ENCODE data around the gene SIRT1. TPM values are rescaled to one million over a fixed set of nuclear protein-coding genes. Genes with fewer than 3 reads are reported as not detected.
A peak's percentile ranks its signal among the peaks of the same experiment; 100 is the strongest.
"Not testable (repeated sequence)": the region's sequence is repeated elsewhere in the genome, so short reads cannot be mapped to it uniquely, and the experiment has no call there.

SIRT1 gene
- polyA plus RNA-seq (2013), result 9.8 and 10.4 TPM in 2 replicates

- peak within 1 kb of the TSS; percentile 95 for H3K4me2 ChIP-seq (ENCODE audit: low read length)
- H4K91ac ChIP-seq (ENCODE audit: low read depth, low read length), result peak within 1 kb of the TSS; percentile 74
- peak within 1 kb of the TSS; percentile 80 for H2BK5ac ChIP-seq (ENCODE audit: low read depth, low read length, poor library complexity)
- peak within 1 kb of the TSS; percentile 63 for H2AFZ ChIP-seq (ENCODE audit: insufficient read depth, low read length, poor library complexity)
- peak within 1 kb of the TSS; percentile 11 for H3K4ac ChIP-seq (ENCODE audit: low read depth, low read length)
- peak within 1 kb of the TSS; percentile 69 for H4K8ac ChIP-seq (ENCODE audit: low read depth, low read length)
- H2BK12ac ChIP-seq (ENCODE audit: low read length), result no peak within 1 kb of the TSS
- H3K27ac ChIP-seq (ENCODE audit: low read depth, low read length), result peak within 1 kb of the TSS; percentile 95
- peak within 1 kb of the TSS; percentile 94 for H3K9ac ChIP-seq (ENCODE audit: low read length)
- H3K9me3 ChIP-seq (ENCODE audit: insufficient read depth, low read depth, low read length), result no peaks in the 10 kb centered on the region
- no CpG with 5 or more reads among the region's 62 CpGs for WGBS (ENCODE audit: extremely low coverage, insufficient coverage, insufficient read length)
- no peak within 1 kb of the TSS for H2AK5ac ChIP-seq (ENCODE audit: low read length)
- H2BK120ac ChIP-seq (ENCODE audit: insufficient read depth, low read length, poor library complexity), result peak within 1 kb of the TSS; percentile 16
- H4K12ac ChIP-seq (ENCODE audit: low read depth, low read length), result peak within 1 kb of the TSS; percentile 39
- no peaks in the 10 kb centered on the region for H3K4me1 ChIP-seq (ENCODE audit: control insufficient read depth in 1 of 2, insufficient read depth in 2 of 2, low read length in 2 of 2)
- peak within 1 kb of the TSS; percentile 94 for H3K4me3 ChIP-seq (ENCODE audit: low read depth, low read length)
- H3K14ac ChIP-seq (ENCODE audit: low read length), result peak within 1 kb of the TSS; percentile 60
- no peak within 1 kb of the TSS for H3K23ac ChIP-seq (ENCODE audit: low read length)
- H3K36me3 ChIP-seq (ENCODE audit: control insufficient read depth in 1 of 2, insufficient read depth in 2 of 2, low read length in 2 of 2), result peaks cover 3 to 5% of the 10 kb centered on the region in 2 experiments
- H3K18ac ChIP-seq (ENCODE audit: low read length), result peak within 1 kb of the TSS; percentile 60
- no peaks in the 10 kb centered on the region for H3K27me3 ChIP-seq (ENCODE audit: insufficient read depth, low read length)
- H3K79me2 ChIP-seq (ENCODE audit: control insufficient read depth, insufficient read depth, low read length, poor library complexity), result peaks cover 8% of the 10 kb centered on the region
- H3K79me1 ChIP-seq (ENCODE audit: low read length), result peaks cover 7% of the 10 kb centered on the region
- peak; percentile 91 for DNase-seq
Measured at GRCh38 chr10:67884313-67884841, at the start of gene SIRT1. Gene SIRT1, plus strand, starts transcription at chr10:67884656. Its CDS starts 66 bp downstream, at chr10:67884722.

- not testable (repeated sequence) for H3K9me3 ChIP-seq (ENCODE audit: insufficient read depth, low read depth, low read length); H3K23ac ChIP-seq (ENCODE audit: low read length); H4K12ac ChIP-seq (ENCODE audit: low read depth, low read length); H2AFZ ChIP-seq (ENCODE audit: insufficient read depth, low read length, poor library complexity); H4K91ac ChIP-seq (ENCODE audit: low read depth, low read length); H2BK5ac ChIP-seq (ENCODE audit: low read depth, low read length, poor library complexity); H2AK5ac ChIP-seq (ENCODE audit: low read length); DNase-seq; H3K18ac ChIP-seq (ENCODE audit: low read length); H3K4ac ChIP-seq (ENCODE audit: low read depth, low read length); H4K8ac ChIP-seq (ENCODE audit: low read depth, low read length); H3K27ac ChIP-seq (ENCODE audit: low read depth, low read length); H3K36me3 ChIP-seq (ENCODE audit: control insufficient read depth in 1 of 2, insufficient read depth in 2 of 2, low read length in 2 of 2); H3K79me1 ChIP-seq (ENCODE audit: low read length); H3K79me2 ChIP-seq (ENCODE audit: control insufficient read depth, insufficient read depth, low read length, poor library complexity); H3K4me3 ChIP-seq (ENCODE audit: low read depth, low read length); H3K4me2 ChIP-seq (ENCODE audit: low read length); H3K27me3 ChIP-seq (ENCODE audit: insufficient read depth, low read length); H3K14ac ChIP-seq (ENCODE audit: low read length); H3K4me1 ChIP-seq (ENCODE audit: control insufficient read depth in 1 of 2, insufficient read depth in 2 of 2, low read length in 2 of 2); H2BK12ac ChIP-seq (ENCODE audit: low read length); H3K9ac ChIP-seq (ENCODE audit: low read length); H2BK120ac ChIP-seq (ENCODE audit: insufficient read depth, low read length, poor library complexity)
- no CpG with 5 or more reads among the region's 6 CpGs for WGBS (ENCODE audit: extremely low coverage, insufficient coverage, insufficient read length)
Measured at GRCh38 chr10:67835541-67836394, 48.7 kb upstream of the SIRT1 start.

GRCh38 chr10:67836488-67836887 lies 48.0 kb upstream of the SIRT1 start:
- H3K18ac ChIP-seq (ENCODE audit: low read length), result no peak overlapping the region
- H2AK5ac ChIP-seq (ENCODE audit: low read length), result no peak overlapping the region
- H3K79me1 ChIP-seq (ENCODE audit: low read length), result no peaks in the 10 kb centered on the region
- H4K8ac ChIP-seq (ENCODE audit: low read depth, low read length), result no peak overlapping the region
- H3K4me1 ChIP-seq (ENCODE audit: control insufficient read depth in 1 of 2, insufficient read depth in 2 of 2, low read length in 2 of 2), result no peaks in the 10 kb centered on the region
- H3K23ac ChIP-seq (ENCODE audit: low read length), result no peak overlapping the region
- no peak overlapping the region for H2BK120ac ChIP-seq (ENCODE audit: insufficient read depth, low read length, poor library complexity)
- no peak overlapping the region for H3K4ac ChIP-seq (ENCODE audit: low read depth, low read length)
- no peaks in the 10 kb centered on the region for H3K79me2 ChIP-seq (ENCODE audit: control insufficient read depth, insufficient read depth, low read length, poor library complexity)
- no peak overlapping the region for H3K4me2 ChIP-seq (ENCODE audit: low read length)
- H4K12ac ChIP-seq (ENCODE audit: low read depth, low read length), result no peak overlapping the region
- H3K9me3 ChIP-seq (ENCODE audit: insufficient read depth, low read depth, low read length), result no peaks in the 10 kb centered on the region
- H3K36me3 ChIP-seq (ENCODE audit: control insufficient read depth in 1 of 2, insufficient read depth in 2 of 2, low read length in 2 of 2), result no peaks in the 10 kb centered on the region
- no peak overlapping the region for H3K4me3 ChIP-seq (ENCODE audit: low read depth, low read length)
- no peak overlapping the region for H4K91ac ChIP-seq (ENCODE audit: low read depth, low read length)
- WGBS (ENCODE audit: extremely low coverage, insufficient coverage, insufficient read length), result no CpG with 5 or more reads among the region's 2 CpGs
- H3K14ac ChIP-seq (ENCODE audit: low read length), result no peak overlapping the region
- H2BK5ac ChIP-seq (ENCODE audit: low read depth, low read length, poor library complexity), result no peak overlapping the region
- no peak overlapping the region for H2BK12ac ChIP-seq (ENCODE audit: low read length)
- no peak overlapping the region for H3K27ac ChIP-seq (ENCODE audit: low read depth, low read length)
- no peak overlapping the region for H3K9ac ChIP-seq (ENCODE audit: low read length)
- DNase-seq, result no peak
- H3K27me3 ChIP-seq (ENCODE audit: insufficient read depth, low read length), result no peaks in the 10 kb centered on the region
- H2AFZ ChIP-seq (ENCODE audit: insufficient read depth, low read length, poor library complexity), result no peak overlapping the region

GRCh38 chr10:67836972-67837371 lies 47.5 kb upstream of the SIRT1 start:
- no peak overlapping the region for H3K9ac ChIP-seq (ENCODE audit: low read length)
- no peak overlapping the region for H2AFZ ChIP-seq (ENCODE audit: insufficient read depth, low read length, poor library complexity)
- no peaks in the 10 kb centered on the region for H3K4me1 ChIP-seq (ENCODE audit: control insufficient read depth in 1 of 2, insufficient read depth in 2 of 2, low read length in 2 of 2)
- H3K14ac ChIP-seq (ENCODE audit: low read length), result no peak overlapping the region
- peaks cover 2% of the 10 kb centered on the region for H3K9me3 ChIP-seq (ENCODE audit: insufficient read depth, low read depth, low read length)
- H2BK5ac ChIP-seq (ENCODE audit: low read depth, low read length, poor library complexity), result no peak overlapping the region
- no peak overlapping the region for H3K23ac ChIP-seq (ENCODE audit: low read length)
- no peak overlapping the region for H3K4me3 ChIP-seq (ENCODE audit: low read depth, low read length)
- no peak overlapping the region for H2AK5ac ChIP-seq (ENCODE audit: low read length)
- no peak overlapping the region for H2BK12ac ChIP-seq (ENCODE audit: low read length)
- no peaks in the 10 kb centered on the region for H3K79me2 ChIP-seq (ENCODE audit: control insufficient read depth, insufficient read depth, low read length, poor library complexity)
- DNase-seq, result no peak
- H3K27me3 ChIP-seq (ENCODE audit: insufficient read depth, low read length), result no peaks in the 10 kb centered on the region
- no peak overlapping the region for H2BK120ac ChIP-seq (ENCODE audit: insufficient read depth, low read length, poor library complexity)
- H3K27ac ChIP-seq (ENCODE audit: low read depth, low read length), result no peak overlapping the region
- no peaks in the 10 kb centered on the region for H3K36me3 ChIP-seq (ENCODE audit: control insufficient read depth in 1 of 2, insufficient read depth in 2 of 2, low read length in 2 of 2)
- WGBS (ENCODE audit: extremely low coverage, insufficient coverage, insufficient read length), result no CpG with 5 or more reads among the region's 1 CpG
- no peak overlapping the region for H4K12ac ChIP-seq (ENCODE audit: low read depth, low read length)
- H3K4me2 ChIP-seq (ENCODE audit: low read length), result no peak overlapping the region
- H3K79me1 ChIP-seq (ENCODE audit: low read length), result no peaks in the 10 kb centered on the region
- H3K4ac ChIP-seq (ENCODE audit: low read depth, low read length), result no peak overlapping the region
- no peak overlapping the region for H4K8ac ChIP-seq (ENCODE audit: low read depth, low read length)
- no peak overlapping the region for H4K91ac ChIP-seq (ENCODE audit: low read depth, low read length)
- no peak overlapping the region for H3K18ac ChIP-seq (ENCODE audit: low read length)

Measured in trophoblast cell (in vitro differentiated cells and primary cell).